Activated naive CD4-positive, alpha-beta T cell treated with anti-CD3 and anti-CD28 coated beads, Interleukin-2, amount 10 ng/mL, durations not matched to agents 7 days and 5 days (primary cell): ENCODE data around the gene RIPOR3.
"Not testable (repeated sequence)": the region's sequence is repeated elsewhere in the genome, so short reads cannot be mapped to it uniquely, and the experiment has no call there.

Experiments
- CTCF ChIA-PET: fragments of 350-600 bp; sonication (Branson Sonifier 250); formaldehyde crosslinking; loops from one replicate; lab custom pipeline; 2021; ENCODE audit warnings: antibody characterized with exemption; lab: Charles Lee
- DNase-seq: peaks from one replicate; pipeline ENCODE4 v3.0.0-alpha.2; 2020
- H3K27ac Mint-ChIP-seq: one replicate; pipeline ENCODE4 v1.8.0; 2021; ENCODE audit warnings: mild to moderate bottlenecking, moderate library complexity, mixed read lengths
- H3K27me3 Mint-ChIP-seq: one replicate; pipeline ENCODE4 v1.8.0; 2021; ENCODE audit warnings: mild to moderate bottlenecking, mixed read lengths
- H3K36me3 Mint-ChIP-seq: one replicate; pipeline ENCODE4 v1.8.0; 2021; ENCODE audit warnings: mixed read lengths
- H3K4me1 Mint-ChIP-seq: one replicate; pipeline ENCODE4 v1.8.0; 2021; ENCODE audit warnings: mixed read lengths
- H3K4me3 Mint-ChIP-seq: one replicate; pipeline ENCODE4 v1.8.0; 2021; ENCODE audit warnings: mild to moderate bottlenecking, moderate library complexity, mixed read lengths
- H3K9me3 Mint-ChIP-seq: one replicate; pipeline ENCODE4 v1.8.0; 2021; ENCODE audit warnings: mixed read lengths

RIPOR3 gene

DNA sequence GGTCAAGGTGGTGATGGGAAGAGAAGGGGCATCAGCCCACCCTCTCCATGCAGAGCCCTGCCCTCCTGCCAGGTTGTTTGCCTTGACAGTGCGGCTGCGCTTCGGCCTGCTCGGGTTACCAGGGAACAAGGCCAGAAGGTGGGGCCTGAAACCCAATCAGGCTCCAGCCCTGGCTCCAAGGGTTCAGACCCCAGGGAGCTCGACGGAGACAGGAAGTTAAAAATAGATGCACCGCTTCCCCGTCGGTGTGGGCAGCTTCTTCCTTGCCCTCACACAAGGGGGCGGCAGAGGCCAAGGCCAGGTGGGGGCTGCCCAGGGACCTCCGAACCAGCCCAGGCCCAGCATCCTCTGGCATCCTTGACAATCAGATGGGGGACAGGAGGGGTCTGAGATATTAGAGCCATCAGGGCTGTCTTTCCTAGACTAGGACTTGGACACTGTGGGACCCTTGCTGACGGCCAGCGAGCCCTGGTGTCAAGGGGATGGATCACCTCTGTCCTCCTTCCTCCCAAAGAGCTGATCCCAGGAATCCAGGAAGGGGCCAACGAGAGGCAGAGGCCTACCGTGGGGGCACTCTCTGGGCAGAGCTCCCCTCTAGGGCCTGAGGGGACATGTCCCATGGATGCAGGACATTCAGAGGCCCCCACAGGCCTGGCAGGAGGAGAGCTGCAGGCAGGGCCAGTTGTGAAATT, 65.2 kb downstream of the RIPOR3 start:
- Mint-ChIP-seq H3K36me3 (no peaks in the 10 kb centered on the region), H3K4me3 (no peak overlapping the region), H3K27ac (no peak overlapping the region), H3K4me1 (no peaks in the 10 kb centered on the region), H3K27me3 (peaks cover 15% of the 10 kb centered on the region), H3K9me3 (peaks cover 3% of the 10 kb centered on the region)
- CTCF ChIA-PET = interaction anchor here (1.1 to 3.1 kb wide), 5 partner anchors 9 to 127 kb away, joined by 3 to 14 read pairs (median 4); no protein-coding TSS in a partner anchor
- DNase-seq = peak; percentile 33

DNA sequence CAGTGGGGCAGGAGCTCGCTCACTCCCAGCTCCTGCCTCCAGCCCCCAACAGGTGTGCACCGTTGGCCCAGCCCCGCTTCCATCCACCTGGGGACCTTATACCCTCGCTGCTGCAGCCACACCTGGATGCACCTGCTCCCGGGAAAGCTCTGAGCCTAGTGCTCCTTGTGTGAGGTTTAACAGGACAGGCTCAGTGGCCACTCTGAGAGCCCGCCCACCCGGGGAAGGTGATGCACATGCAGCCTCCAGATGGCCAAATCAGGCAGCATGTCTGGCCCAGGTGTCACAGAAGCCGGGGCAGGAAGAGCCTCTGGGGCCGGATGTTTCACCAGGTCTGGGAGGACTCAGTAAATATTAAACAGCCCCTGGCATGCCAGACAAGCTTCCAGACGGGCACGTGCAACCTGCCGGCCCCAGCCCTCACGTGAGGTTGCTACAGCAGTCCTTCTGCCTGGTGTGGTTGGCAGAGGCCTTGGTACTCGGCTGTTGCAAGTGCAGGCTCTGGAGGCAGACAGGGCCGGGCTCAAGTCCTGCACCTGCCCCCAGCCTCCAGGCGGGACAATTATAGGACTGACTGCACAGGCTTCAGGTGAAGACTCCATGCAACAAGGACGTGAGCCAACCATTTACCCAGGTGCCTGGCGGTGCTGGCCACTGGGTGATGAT, 66.9 kb downstream of the RIPOR3 start:
- Mint-ChIP-seq H3K36me3 (no peaks in the 10 kb centered on the region), H3K4me1 (no peaks in the 10 kb centered on the region), H3K27me3 (peaks cover 15% of the 10 kb centered on the region), H3K27ac (no peak overlapping the region), H3K4me3 (no peak overlapping the region), H3K9me3 (peaks cover 12% of the 10 kb centered on the region)
- CTCF ChIA-PET = interaction anchor here (1.3 to 3.1 kb wide), 3 partner anchors 10 to 125 kb away, joined by 4 to 14 read pairs (median 6); no protein-coding TSS in a partner anchor
- no peak for DNase-seq

DNA sequence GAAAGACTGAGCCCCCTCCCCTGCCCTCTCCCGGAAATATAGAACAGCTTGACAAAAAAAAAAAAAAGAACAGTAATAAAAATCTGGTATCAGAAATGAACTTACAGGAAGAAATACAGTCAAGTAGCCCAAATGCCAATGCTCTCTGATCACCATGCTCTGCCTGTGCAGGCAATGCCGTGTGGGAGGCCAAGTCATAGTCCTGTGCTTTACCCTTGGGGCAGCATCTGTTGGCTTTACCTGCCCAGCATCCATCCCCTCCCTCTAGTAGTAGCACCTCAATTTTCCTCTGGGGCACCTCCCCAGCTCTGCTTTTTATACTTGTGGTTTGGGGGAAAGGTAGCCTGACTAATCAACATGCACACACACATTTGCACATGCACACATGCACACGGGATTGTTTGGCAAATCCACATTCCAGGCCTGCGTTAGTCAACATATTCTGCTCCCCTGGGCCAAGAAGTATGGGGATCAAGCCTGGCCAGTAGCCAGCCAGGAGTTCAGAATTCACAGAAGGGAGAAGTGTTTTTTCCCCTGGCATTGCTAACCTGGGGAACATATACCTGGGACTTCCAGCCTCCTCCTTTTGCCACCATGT, 70.2 kb downstream of the RIPOR3 start:
- DNase-seq = no peak
- no peaks in the 10 kb centered on the region for H3K4me1 Mint-ChIP-seq
- H3K9me3 Mint-ChIP-seq = peaks cover 13% of the 10 kb centered on the region
- peaks cover under 1% of the 10 kb centered on the region for H3K27me3 Mint-ChIP-seq
- H3K4me3 Mint-ChIP-seq = no peak overlapping the region
- no peak overlapping the region for H3K27ac Mint-ChIP-seq
- no peaks in the 10 kb centered on the region for H3K36me3 Mint-ChIP-seq
- CTCF ChIA-PET = no interaction called here

DNA sequence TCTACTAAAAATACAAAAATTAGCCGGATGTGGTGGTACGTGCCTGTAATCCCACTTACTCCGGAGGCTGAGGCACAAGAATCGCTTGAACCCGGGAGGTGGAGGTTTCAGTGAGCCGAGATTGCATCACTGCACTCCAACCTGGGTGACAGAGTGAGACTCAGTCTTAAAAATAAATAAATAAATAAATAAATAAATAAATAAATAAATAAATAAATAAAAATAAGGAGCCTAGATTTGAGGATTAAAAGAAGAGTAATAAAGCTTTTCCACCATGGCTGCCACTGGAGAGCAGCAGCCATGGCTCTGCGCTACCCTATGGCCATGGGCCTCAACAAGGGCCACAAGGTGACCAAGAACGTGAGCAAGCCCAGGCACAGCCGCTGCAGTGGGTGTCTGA, 70.9 kb downstream of the RIPOR3 start:
- H3K4me3 Mint-ChIP-seq, CTCF ChIA-PET, H3K27me3 Mint-ChIP-seq, H3K4me1 Mint-ChIP-seq, H3K36me3 Mint-ChIP-seq, DNase-seq, H3K27ac Mint-ChIP-seq: not testable (repeated sequence)
- H3K9me3 Mint-ChIP-seq = peaks cover 13% of the 10 kb centered on the region

DNA sequence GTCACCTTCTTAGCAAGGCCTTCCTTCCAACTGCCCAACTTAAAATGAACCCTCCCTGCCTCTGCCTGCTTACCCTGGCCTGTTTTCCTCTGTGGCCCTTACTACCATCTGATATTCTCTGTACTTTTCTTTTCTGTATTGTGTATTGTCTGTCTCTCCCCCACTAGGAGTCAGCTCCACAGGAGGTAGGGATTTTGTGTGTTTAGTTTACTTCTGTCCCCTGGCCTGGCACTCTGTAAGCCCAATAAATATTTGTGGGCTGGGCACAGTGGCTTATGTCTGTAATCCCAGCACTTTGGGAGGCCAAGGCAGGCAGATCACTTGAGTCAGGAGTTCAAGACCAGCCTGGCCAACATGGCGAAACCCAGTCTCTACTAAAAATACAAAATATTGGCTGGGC, 72.8 kb downstream of the RIPOR3 start:
- no peaks in the 10 kb centered on the region for H3K36me3 Mint-ChIP-seq
- H3K27me3 Mint-ChIP-seq = no peaks in the 10 kb centered on the region
- DNase-seq = no peak
- CTCF ChIA-PET = no interaction called here
- H3K27ac Mint-ChIP-seq = no peak overlapping the region
- no peaks in the 10 kb centered on the region for H3K4me1 Mint-ChIP-seq
- no peak overlapping the region for H3K4me3 Mint-ChIP-seq
- H3K9me3 Mint-ChIP-seq = peaks cover 13% of the 10 kb centered on the region

DNA sequence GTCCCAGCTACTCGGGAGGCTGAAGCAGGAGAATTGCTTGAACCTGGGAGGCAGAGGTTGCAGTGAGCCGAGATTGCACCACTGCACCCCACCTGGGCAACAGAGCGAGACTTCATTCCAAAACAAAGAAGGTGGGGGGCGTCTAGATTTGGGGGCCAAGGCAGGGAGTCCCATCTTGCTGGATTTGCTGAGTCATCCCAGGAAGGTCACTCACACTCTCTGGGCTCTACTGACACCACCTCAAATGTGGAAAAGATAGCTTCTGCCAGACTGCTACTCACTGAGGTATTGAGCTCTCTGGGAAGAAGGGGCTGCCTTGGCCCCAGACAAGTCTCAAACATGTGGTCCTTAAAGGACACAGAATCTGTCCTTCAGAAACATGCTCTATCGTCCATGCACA, 74.3 kb downstream of the RIPOR3 start:
- Mint-ChIP-seq H3K4me1 (no peaks in the 10 kb centered on the region), H3K27me3 (no peaks in the 10 kb centered on the region), H3K9me3 (peaks cover 13% of the 10 kb centered on the region), H3K27ac (no peak overlapping the region), H3K4me3 (no peak overlapping the region), H3K36me3 (no peaks in the 10 kb centered on the region)
- DNase-seq = no peak
- CTCF ChIA-PET = no interaction called here

DNA sequence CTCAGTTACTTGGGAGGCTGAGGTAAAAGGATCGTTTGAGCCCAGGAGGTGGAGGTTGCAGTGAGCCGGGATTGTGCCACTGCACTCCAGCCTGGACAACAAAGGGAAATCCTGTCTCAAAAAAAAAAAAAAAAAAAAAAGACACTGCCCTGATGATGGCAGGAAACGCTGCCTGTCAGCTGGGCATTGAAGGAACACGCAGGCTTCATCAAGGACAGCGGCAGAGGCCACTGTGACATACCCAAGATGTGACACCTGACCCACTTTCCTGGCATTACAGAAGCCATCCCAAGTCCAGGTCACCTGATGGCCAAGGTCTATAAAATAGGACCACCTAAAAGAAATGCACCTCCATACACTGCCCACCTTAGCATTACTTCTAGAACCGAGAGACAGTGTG, 75.9 kb downstream of the RIPOR3 start:
- Mint-ChIP-seq H3K36me3 (no peaks in the 10 kb centered on the region), H3K4me1 (no peaks in the 10 kb centered on the region), H3K27me3 (peaks cover 3% of the 10 kb centered on the region), H3K9me3 (peaks cover 5% of the 10 kb centered on the region), H3K4me3 (no peak overlapping the region), H3K27ac (no peak overlapping the region)
- CTCF ChIA-PET = no interaction called here
- no peak for DNase-seq

DNA sequence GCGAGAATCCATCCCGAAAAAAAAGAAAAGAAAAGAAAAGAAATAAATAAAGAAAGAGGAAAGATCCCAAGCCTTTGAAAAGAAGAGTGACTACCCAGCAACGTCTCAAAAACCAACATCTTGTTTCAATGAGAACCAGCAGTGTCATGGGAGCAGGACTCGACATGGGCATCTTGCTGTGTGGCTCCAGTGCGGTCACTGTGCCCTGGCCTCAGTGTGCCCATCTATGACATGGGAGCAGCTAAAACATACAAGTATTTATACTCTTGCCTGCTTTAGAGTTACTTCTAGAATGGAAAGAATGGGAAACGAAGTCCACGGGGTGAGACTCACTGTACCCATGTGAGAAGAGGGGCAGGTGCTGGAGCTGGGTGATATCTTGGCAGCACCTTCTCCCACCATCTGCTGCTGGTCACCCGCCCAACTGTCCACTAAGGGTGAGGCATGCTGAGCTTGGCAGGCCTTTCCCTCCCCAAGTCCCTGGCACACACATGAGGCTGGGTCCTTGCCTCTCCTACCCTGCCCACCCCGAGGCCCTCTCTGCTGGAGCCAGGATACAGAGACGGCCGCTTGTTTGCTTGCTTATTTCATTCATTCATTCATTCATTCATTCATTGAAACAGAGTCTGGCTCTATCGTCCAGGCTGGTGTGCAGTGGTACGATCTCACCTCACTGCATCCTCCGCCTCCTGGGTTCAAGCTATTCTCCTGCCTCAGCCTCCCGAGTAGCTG, 77.7 kb downstream of the RIPOR3 start:
- no peak for DNase-seq
- H3K4me3 Mint-ChIP-seq = no peak overlapping the region
- H3K4me1 Mint-ChIP-seq = no peaks in the 10 kb centered on the region
- no peak overlapping the region for H3K27ac Mint-ChIP-seq
- H3K27me3 Mint-ChIP-seq = peaks cover 3% of the 10 kb centered on the region
- H3K36me3 Mint-ChIP-seq = no peaks in the 10 kb centered on the region
- CTCF ChIA-PET = no interaction called here
- no peaks in the 10 kb centered on the region for H3K9me3 Mint-ChIP-seq

DNA sequence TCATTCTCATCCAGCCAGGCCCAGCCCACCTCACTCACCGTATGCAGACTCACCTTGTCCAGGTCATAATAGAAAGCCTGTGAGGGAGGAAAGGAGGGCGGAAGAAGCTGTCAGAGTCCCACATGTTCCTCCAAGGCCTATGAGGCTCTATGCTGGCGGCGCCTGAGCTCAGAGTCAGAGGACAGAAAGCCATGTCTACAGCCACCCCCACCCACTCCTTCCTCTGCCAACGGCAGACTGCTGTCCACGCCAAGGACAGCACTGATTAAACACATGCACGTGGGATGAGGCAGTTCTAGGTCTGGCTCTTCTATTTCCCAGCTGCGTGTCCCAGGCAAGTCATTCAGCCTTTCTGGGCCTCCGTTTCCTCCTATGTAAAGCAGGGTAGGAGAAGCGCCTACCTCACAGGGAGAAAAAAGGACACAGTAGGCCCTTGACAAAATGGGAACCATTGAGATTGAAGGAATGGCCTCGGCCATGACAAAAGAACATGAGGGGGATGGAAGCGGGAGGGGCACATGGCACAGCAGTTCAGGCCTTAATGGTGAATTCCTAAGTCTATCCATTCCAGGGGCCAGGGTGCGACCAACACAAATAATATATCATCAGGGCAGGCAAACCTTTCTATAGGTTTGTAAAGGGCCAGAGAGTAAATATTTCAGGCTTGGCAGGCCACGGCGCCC, 80.1 kb downstream of the RIPOR3 start:
- Mint-ChIP-seq H3K36me3 (no peaks in the 10 kb centered on the region), H3K4me1 (no peaks in the 10 kb centered on the region), H3K4me3 (no peak overlapping the region), H3K27me3 (peaks cover 3% of the 10 kb centered on the region), H3K9me3 (no peaks in the 10 kb centered on the region), H3K27ac (no peak overlapping the region)
- DNase-seq = no peak
- CTCF ChIA-PET = interaction anchor here (0.8 kb wide), 1 partner anchor 26 kb away, joined by 3 read pairs; no protein-coding TSS in a partner anchor

DNA sequence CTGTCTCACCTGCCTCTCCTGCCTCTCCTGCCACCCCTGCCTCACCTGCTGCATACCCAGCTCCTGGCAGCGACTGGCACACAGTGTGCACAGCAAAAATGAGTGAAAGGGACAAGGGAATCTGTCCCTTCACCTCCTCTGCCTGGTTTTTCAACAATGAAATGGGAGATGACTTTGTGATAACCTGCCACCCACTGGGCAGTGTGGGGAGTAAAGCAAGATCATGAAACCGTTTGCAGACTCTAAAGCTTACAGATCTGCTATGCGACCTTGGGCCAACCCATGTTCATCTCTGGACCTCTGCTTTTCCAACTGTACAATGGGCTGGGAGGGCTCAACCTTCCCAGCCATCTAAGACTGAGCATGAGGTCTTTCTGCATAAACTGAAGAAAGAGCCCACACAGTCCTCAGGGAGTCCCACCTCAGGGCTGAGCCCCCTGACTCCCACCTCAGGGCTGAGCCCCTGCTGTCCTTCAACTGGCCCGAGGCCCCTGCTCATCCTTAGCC, 81.1 kb downstream of the RIPOR3 start:
- peaks cover 3% of the 10 kb centered on the region for H3K27me3 Mint-ChIP-seq
- CTCF ChIA-PET = interaction anchor here (0.8 to 1.7 kb wide), 2 partner anchors 18 to 25 kb away, joined by 3 to 5 read pairs; no protein-coding TSS in a partner anchor

DNA sequence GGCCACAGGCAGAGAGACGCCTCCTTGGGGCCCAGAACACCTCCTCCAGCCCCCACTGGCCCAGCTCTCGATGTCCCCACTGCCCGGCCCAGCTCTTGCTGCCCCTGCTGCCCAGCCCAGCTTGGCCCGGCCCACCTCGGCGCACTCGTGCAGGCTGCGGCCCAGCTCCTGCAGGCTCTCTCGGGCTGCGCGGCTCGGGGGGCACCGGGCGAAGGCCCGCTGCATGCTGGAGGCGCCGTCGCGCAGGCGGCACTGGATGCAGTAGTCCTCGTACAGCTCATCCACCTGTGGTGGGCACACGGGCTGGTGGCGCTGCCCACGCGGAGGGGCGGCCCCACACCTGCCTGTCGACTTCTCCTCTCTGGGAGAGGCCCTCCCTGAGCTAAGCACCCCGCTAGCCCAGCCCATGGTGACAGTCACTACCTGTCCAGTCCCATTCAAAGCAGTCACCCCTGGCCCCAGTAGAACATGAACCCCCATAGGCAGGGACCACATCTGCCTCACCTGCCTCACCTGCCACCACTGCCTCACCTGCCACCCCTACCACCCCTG, 81.8 kb downstream of the RIPOR3 start:
- Mint-ChIP-seq H3K27me3 (peaks cover 3% of the 10 kb centered on the region), H3K9me3 (no peaks in the 10 kb centered on the region), H3K4me3 (no peak overlapping the region), H3K27ac (no peak overlapping the region), H3K4me1 (no peaks in the 10 kb centered on the region), H3K36me3 (no peaks in the 10 kb centered on the region)
- DNase-seq = no peak
- CTCF ChIA-PET = interaction anchor here (1.7 kb wide), 1 partner anchor 17 kb away, joined by 5 read pairs; no protein-coding TSS in a partner anchor

More for the DNA sequence above, 81.1 kb downstream of the RIPOR3 start:
- Mint-ChIP-seq H3K27ac (no peak overlapping the region), H3K36me3 (no peaks in the 10 kb centered on the region), H3K4me1 (no peaks in the 10 kb centered on the region), H3K4me3 (no peak overlapping the region), H3K9me3 (no peaks in the 10 kb centered on the region)
- DNase-seq = no peak

DNA sequence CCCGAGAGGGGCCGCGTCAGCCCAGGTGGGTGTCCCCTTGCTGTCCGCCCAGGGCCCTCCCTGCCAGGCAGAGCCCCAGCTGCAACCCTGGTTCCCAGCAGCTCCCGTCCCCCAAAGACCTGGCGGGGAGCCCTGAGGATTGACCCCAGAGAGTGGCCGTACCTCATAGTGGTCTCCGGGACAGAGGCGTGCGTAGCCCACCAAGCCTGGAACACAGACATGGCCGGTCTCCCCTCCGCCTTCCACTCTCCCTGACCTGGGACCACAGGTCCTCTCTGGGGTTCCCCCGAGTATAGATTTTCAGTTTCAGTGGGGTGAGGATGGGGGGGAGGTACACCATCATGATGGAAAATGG, 82.6 kb downstream of the RIPOR3 start:
- Mint-ChIP-seq H3K9me3 (no peaks in the 10 kb centered on the region), H3K27ac (no peak overlapping the region), H3K36me3 (no peaks in the 10 kb centered on the region), H3K4me3 (no peak overlapping the region), H3K27me3 (peaks cover 3% of the 10 kb centered on the region), H3K4me1 (no peaks in the 10 kb centered on the region)
- CTCF ChIA-PET = interaction anchor here (1.7 kb wide), 1 partner anchor 17 kb away, joined by 5 read pairs; no protein-coding TSS in a partner anchor
- DNase-seq = no peak
